SK-N-MC (cell line): ENCODE results near the gene RNASE9.
"Not testable (repeated sequence)": the region's sequence is repeated elsewhere in the genome, so short reads cannot be mapped to it uniquely, and the experiment has no call there.

Experiments used
- DNase-seq: peaks from one replicate; pipeline ENCODE4 v3.0.0-alpha.2; 2011; ENCODE audit warnings: low read depth, low spot score
- H3K27ac ChIP-seq: fragments of 200-600 bp; sonication (generic); 2 replicates; pipeline ENCODE4 v1.5.1; 2016; ENCODE audit warnings: mixed run types
- H3K36me3 ChIP-seq: fragments of 200-600 bp; sonication (generic); 2 replicates; pipeline ENCODE4 v1.6.1; 2017; ENCODE audit warnings: antibody characterized with exemption, low read length, mixed read lengths; ENCODE audit not compliant: insufficient read depth
- H3K4me3 ChIP-seq: fragments of 200-600 bp; sonication (generic); 2 replicates; pipeline ENCODE4 v1.5.1; 2016
- H3K9ac ChIP-seq: fragments of 200-600 bp; sonication (generic); 2 replicates; pipeline ENCODE4 v1.8.0; 2017; ENCODE audit warnings: mixed run types, mixed read lengths; ENCODE audit not compliant: insufficient read length
- H3K9me3 ChIP-seq: fragments of 200-600 bp; sonication (generic); 2 replicates; pipeline ENCODE4 v1.6.1; 2017; ENCODE audit warnings: low read depth, mild to moderate bottlenecking, antibody characterized with exemption, low read length, moderate library complexity, mixed read lengths
- EZH2 ChIP-seq: fragments of 200-600 bp; sonication (generic); IDR thresholded peaks from one replicate; pipeline ENCODE4 v1.6.1; 2017; ENCODE audit warnings: antibody characterized with exemption
- FOXP2 ChIP-seq: optimal IDR thresholded peaks from 2 replicates; pipeline ENCODE3; 2011; ENCODE audit warnings: mild to moderate bottlenecking, moderate library complexity; ENCODE audit not compliant: insufficient read depth; ENCODE audit errors: extremely low read length, control extremely low read depth
- POLR2AphosphoS5 ChIP-seq: IDR thresholded peaks from 2 replicates; pipeline ENCODE4 v1.6.1; 2012; ENCODE audit warnings: mild to moderate bottlenecking, low read depth, low read length, borderline replicate concordance

The RNASE9 gene

GRCh38 chr14:20522332-20522731, 38.5 kb downstream of the RNASE9 start:
- H3K36me3 ChIP-seq: no peaks in the 10 kb centered on the region
- no peak for DNase-seq
- H3K9ac ChIP-seq: no peak overlapping the region
- TF ChIP-seq POLR2AphosphoS5 (no peak), FOXP2 (no peak), EZH2 (no peak)
- no peak overlapping the region for H3K27ac ChIP-seq
- no peak overlapping the region for H3K4me3 ChIP-seq
- H3K9me3 ChIP-seq: no peaks in the 10 kb centered on the region

DNA sequence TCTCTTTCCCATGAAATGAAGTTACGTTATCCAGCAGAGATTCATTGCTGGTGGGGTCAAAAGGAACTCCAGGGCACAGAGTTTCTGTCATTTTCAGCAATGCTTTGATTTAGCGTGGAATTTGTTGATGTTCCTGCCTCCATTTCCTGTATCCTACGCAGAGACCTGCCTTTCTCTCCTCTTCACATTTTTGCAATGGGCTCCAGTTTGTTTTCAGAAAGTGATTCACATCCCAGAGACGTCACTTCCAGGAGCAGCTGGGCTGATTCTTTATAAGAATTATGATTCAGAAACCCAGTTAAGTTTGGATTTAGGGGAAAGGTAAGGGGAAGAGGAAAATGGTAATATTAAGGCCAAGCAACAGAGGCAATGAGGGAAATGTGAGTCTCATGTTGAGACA, 43.9 kb downstream of the RNASE9 start:
- Histone ChIP-seq H3K9me3 (no peaks in the 10 kb centered on the region), H3K27ac (no peak overlapping the region), H3K9ac (no peak overlapping the region), H3K4me3 (no peak overlapping the region), H3K36me3 (no peaks in the 10 kb centered on the region)
- TF ChIP-seq EZH2 (no peak), POLR2AphosphoS5 (no peak), FOXP2 (no peak)
- DNase-seq: no peak

- no peak overlapping the region for H3K4me3 ChIP-seq
- no peaks in the 10 kb centered on the region for H3K9me3 ChIP-seq
- no peak for TF ChIP-seq POLR2AphosphoS5
- no peak for TF ChIP-seq FOXP2
- no peak for TF ChIP-seq EZH2
- no peak for DNase-seq
- no peak overlapping the region for H3K27ac ChIP-seq
- no peaks in the 10 kb centered on the region for H3K36me3 ChIP-seq
- no peak overlapping the region for H3K9ac ChIP-seq
Observed at GRCh38 chr14:20515846-20516245, 45.0 kb downstream of the RNASE9 start.

- Histone ChIP-seq H3K4me3 (no peak overlapping the region), H3K9me3 (no peaks in the 10 kb centered on the region), H3K36me3 (no peaks in the 10 kb centered on the region), H3K9ac (no peak overlapping the region), H3K27ac (no peak overlapping the region)
- TF ChIP-seq EZH2: no peak
- TF ChIP-seq POLR2AphosphoS5: no peak
- no peak for TF ChIP-seq FOXP2
- no peak for DNase-seq
Observed at GRCh38 chr14:20512177-20512905, 48.5 kb downstream of the RNASE9 start.

- DNase-seq: no peak
- no peak overlapping the region for H3K4me3 ChIP-seq
- no peaks in the 10 kb centered on the region for H3K9me3 ChIP-seq
- no peak overlapping the region for H3K27ac ChIP-seq
- no peak for TF ChIP-seq FOXP2
- no peak for TF ChIP-seq POLR2AphosphoS5
- no peaks in the 10 kb centered on the region for H3K36me3 ChIP-seq
- H3K9ac ChIP-seq: no peak overlapping the region
Observed at GRCh38 chr14:20508367-20508766, 52.5 kb downstream of the RNASE9 start.

DNA sequence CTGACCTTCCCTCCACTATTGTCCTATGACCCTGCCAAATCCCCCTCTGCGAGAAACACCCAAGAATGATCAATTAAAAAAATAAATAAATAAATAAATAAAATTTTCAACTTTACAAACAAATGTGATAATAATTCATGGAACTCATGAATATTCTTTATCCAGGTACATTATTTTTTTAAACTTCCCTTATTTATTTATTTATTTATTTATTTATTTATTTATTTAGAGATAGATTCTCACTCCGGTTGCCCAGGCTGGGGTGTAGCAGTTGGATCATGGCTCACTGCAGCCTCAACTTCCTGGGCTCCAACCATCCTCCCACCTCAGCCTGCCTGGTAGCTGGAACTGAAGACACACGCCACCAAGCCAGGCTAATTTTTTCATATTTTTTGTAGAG, 53.3 kb downstream of the RNASE9 start:
- H3K4me3 ChIP-seq, DNase-seq, H3K36me3 ChIP-seq, H3K27ac ChIP-seq, H3K9me3 ChIP-seq, H3K9ac ChIP-seq: not testable (repeated sequence)

DNA sequence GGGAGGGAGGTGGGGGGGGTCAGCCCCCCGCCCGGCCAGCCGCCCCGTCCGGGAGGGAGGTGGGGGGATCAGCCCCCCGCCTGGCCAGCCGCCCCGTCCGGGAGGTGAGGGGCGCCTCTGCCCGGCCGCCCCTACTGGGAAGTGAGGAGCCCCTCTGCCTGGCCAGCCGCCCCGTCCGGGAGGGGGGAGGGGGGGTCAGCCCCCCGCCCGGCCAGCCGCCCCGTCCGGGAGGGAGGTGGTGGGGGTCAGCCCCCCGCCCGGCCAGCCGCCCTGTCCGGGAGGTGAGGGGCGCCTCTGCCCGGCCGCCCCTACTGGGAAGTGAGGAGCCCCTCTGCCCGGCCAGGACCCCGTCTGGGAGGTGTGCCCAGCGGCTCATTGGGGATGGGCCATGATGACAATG, 54.1 kb downstream of the RNASE9 start:
- not testable (repeated sequence) for DNase-seq, H3K36me3 ChIP-seq, H3K4me3 ChIP-seq, H3K9me3 ChIP-seq, H3K27ac ChIP-seq, H3K9ac ChIP-seq

DNA sequence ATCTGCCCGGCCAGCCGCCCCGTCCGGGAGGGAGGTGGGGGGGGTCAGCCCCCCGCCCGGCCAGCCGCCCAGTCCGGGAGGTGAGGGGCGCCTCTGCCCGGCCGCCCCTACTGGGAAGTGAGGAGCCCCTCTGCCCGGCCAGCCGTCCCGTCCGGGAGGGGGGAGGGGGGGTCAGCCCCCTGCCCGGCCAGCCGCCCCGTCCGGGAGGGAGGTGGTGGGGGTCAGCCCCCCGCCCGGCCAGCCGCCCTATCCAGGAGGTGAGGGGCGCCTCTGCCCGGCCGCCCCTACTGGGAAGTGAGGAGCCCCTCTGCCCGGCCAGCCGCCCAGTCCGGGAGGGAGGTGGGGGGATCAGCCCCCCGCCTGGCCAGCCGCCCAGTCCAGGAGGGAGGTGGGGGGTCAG, 54.6 kb downstream of the RNASE9 start:
- not testable (repeated sequence) for H3K36me3 ChIP-seq, H3K9me3 ChIP-seq, H3K4me3 ChIP-seq, DNase-seq, H3K9ac ChIP-seq, H3K27ac ChIP-seq
